NOMO-1 (cell line): ENCODE measurements around the gene BTAF1.
"Not testable (repeated sequence)": the region's sequence is repeated elsewhere in the genome, so short reads cannot be mapped to it uniquely, and the experiment has no call there.

Source experiments
- DNase-seq, 2 experiments: peaks; one replicate each; lab custom pipeline; 2025; ENCODE audit not compliant: unreplicated experiment in 2 of 2; lab: John Stamatoyannopoulos, UW

BTAF1 gene

DNA sequence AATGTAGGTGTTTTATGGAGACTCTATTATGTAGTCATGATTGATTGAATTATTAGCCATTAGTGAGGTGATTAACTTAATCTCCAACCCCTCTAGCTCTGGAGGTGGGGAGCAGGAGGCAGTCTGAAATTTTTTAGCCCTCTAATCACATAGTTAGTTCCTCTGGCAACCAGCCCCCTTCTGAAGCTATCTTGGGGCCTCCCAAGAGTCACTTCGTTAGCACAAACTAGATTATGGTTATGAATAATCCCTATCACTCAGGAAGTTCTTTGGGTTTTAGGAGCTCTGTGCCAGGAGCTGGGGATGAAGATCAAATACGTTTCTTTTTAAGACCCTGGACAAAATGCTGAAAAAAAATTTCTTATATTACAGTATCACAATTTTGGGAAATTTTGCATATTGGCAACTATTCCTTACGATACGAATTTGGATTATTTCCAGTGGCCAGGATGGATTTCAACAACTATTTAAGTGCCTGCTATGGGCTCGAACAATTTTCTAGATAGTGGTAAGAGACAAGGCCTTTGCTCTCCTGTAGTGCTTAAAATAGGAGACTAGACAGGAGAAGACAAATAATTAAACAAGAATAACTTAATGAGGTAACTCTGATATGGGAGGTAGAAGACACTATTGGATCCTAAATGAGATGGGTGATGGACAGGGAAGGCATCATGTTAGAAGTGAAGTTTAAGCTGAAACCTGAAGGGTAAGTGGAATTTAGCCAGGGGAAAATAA is 52.9 kb downstream of the BTAF1 start:
- no peak for DNase-seq

DNA sequence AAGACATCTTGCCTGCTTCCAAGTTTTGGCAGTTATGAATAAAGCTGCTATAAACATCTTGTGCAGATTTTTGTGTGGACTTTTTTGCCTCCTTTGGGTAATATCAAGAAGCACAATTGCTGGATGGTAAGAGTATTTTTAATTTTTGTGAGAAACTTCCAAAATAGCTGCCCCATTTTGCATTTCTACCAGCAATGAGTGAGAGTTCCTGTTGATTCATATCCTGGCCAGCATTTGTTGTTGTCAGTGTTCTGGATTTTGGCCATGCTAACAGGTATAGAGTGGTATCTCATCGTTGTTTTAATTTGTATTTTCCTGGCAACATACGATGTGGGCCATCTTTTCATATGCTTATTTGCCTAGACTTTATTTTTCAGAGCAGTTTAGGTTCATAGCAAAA is 53.9 kb downstream of the BTAF1 start:
- no peak for DNase-seq

DNA sequence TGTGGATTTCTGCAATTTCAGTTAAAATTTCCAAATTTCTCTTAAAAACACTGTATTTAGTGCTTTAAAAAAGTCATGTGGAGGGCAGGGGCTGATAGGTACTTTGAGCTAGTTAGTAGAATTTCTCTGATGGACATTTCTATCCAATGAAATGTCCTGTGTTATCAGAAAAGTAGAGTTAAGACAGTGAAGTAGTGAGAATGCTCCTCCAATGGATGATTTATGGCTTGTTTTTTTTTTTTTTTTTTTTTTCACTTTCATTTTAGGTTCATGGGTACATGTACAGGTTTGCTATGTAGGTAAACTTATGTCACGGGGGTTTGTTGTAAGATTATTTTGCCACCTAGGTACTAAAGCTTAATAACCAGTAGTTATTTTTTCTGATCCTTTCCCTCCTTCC is 55.0 kb downstream of the BTAF1 start:
- DNase-seq: no peak

DNA sequence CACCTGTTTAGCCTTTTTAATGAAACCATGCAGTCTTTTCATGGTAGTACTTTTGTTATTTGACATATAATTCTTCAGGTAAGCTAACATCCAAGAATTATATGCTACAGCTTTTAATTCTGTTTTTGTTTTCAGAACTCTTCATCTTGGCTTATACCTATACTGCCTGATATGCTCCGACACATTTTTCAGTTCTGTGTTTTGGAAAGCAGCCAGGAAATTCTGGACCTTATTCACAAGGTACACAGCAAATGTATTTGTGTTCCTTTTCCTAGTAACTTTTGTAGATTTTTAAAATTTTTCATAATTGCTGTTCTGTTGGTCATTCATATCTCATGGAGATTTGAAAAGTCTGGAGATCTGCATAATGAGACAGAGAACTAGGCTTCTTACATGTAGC is 56.7 kb downstream of the BTAF1 start:
- DNase-seq: no peak

GRCh38 chr10:91983416-91983815 is 59.8 kb downstream of the BTAF1 start:
- no peak for DNase-seq

DNA sequence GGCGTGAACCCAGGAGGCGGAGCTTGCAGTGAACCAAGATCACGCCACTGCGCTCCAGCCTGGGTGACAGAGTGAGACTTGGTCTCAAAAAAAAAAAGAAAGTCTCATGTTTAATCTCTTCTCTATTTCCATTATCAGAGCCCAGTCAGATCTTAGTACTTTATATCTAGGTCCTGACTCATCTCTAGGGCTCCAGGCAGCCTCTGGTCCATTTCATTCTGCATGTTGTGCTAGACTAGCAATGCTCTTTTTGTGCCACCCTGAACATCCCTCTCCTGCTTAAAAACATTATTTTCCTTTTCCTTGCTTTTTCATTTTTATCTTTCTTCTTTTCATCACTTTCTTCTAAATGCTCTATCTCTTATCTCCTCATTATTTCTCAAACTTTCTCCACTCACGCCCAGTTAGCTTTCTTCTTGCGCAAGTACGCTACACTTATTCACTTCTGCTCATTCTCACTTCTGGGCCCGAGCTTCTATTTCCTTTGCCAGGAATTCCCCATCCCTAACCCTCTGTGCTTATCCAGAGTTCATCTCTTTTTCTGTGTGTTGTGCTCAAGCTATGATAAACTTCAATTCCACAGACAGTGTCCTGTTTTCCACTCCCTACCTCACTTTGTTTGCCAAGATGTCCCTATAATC is 63.9 kb downstream of the BTAF1 start:
- DNase-seq: no peak

- DNase-seq: no peak
Observed at GRCh38 chr10:91992031-91992430, 68.5 kb downstream of the BTAF1 start.

- no peak for DNase-seq
Observed at GRCh38 chr10:91996266-91996665, 72.7 kb downstream of the BTAF1 start.

DNA sequence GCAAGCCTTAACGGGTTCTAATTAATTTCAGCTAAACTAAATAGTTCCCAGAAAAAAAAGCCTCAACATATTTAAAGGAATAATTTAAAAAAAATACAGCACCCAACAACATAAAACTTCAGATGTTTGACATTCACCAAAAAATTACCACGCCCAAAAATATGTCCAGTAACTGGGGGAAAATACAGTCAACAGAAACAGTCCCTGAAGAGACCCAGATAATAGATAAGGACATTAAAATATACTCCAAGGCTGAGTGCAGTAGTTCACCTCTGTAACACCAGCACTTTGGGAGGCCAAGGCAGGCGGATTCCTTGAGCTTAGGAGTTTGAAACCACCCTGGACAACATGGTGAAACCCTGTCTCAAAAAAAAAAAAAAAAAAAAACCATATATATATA is 78.0 kb downstream of the BTAF1 start:
- DNase-seq: no peak

DNA sequence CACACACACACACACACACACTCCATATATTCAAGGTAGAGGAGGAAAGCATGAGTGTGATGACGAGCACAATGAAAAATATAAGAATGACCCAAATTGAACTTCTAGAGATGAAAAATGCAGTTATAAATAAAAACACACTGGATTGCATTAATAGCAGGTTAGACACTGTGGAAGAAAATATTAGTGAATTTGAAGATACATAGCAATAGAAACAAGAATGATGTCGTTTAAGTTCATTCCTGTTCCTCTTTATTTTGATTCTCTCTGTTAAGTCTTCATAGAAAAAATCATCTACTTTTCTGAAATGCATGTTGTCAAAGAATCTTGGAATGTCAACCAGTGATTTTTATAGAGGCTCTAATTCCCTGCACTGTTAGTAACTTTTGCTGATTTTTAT is 78.4 kb downstream of the BTAF1 start:
- no peak for DNase-seq

DNA sequence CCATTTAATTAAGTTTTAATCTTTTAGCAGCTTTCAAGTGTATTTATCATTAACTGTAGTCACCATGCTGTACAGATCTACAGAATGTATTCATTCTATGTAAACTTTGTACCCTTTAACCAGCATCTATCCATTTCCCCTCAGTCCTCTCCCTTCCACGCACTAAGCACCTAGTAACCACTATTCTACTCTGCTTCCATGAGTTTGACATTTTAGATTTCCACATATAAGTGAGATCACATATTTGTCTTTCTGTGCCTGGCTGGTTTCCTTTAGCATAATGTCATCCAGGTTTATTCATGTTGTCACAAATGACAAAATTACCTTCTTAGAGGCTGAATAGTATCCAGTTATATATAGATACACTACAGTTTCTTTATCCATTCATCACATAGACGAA is 79.7 kb downstream of the BTAF1 start:
- DNase-seq: no peak

GRCh38 chr10:92005978-92006377 is 82.4 kb downstream of the BTAF1 start:
- no peak for DNase-seq

- no peak for DNase-seq
Observed at GRCh38 chr10:92009445-92009844, 85.9 kb downstream of the BTAF1 start.

DNA sequence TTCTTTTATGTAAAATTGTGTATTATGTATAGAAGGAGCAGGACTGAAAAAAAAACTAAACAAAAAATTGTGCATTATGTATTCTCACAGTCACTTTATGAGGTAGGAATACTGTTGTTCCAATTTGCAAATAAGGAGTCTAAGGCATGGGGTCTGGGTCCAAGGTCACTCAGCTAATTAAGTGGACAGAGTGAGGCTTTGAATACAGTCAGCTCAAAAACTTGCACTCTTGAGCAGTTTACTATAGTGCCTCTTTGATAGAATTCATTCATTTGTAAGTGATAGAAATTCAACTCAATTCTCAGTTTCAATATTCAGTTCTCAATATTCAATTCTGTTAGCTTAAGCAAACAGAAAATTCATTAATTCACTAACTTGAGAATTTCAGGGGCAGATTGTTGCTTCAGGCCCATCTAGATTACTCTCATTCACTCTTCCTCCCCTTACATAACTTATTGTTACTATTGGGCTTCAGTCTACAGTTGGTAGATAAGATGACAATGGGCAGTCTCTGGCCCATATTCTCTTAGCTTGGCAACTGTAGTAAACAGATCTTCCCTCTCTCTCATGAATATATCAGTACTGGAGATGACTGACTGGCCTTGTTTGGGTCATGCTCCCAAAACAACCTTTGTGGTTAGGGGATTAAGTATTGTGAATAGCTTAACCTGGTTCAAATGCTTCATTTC is 86.6 kb downstream of the BTAF1 start:
- no peak for DNase-seq

- no peak for DNase-seq
Observed at GRCh38 chr10:92011560-92012214, 88.1 kb downstream of the BTAF1 start.

DNA sequence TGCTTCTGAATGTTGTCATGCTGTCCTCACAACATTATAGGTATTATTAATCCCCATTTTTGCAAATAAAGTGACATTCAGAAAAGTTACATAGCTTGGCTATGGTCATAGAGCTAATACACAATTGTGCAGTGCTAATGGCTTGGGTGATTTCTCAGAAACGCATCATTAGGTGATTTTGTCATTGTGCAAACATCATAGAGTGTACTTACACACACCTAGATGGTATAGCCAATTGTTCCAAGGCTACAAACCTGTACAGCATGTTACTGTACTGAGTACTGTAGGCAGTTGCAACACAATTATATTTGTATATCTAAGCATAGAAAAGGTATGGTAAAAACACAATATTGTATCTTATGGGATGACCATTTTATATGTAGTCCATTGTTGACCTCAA is 91.0 kb downstream of the BTAF1 start:
- DNase-seq: no peak

DNA sequence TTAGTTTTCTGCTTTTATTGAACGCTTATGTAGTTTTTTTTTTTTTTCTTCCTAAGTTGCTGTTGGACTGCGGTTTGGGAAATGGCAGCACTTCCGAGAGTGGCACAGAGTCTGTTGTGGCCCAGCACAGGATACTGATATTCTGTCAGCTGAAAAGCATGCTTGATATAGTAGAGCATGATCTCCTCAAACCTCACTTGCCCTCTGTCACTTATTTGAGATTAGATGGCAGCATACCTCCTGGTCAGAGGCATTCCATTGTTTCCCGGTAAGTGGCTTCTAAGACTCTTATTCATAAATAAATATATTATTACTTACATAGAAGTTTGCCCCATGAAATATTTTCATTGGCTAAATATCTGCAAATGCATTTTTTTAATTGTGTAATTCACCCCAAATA is 101.1 kb downstream of the BTAF1 start:
- DNase-seq: no peak

- DNase-seq: not testable (repeated sequence)
Observed at GRCh38 chr10:92025340-92025739, 101.8 kb downstream of the BTAF1 start.

- no peak for DNase-seq
Observed at GRCh38 chr10:92027141-92027540, 103.6 kb downstream of the BTAF1 start.

DNA sequence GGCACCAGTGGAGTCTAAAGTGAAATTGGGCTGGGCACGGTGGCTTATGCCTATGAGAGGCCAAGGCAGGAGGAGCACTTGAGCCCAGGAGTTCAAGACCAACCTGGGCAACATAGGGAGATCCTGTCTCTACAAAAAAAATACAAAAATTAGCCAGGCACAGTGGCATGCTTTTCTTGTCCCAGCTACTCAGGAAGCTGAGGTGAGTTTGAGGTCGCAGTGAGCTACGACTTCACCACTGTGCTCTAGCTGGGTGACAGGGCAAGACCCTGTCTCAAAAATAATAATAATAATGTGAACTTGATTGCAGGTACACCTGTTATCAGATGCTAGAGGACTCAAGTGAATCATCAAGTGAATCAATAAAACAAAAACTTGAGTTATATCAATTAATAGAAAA is 108.0 kb downstream of the BTAF1 start:
- DNase-seq: no peak

DNA sequence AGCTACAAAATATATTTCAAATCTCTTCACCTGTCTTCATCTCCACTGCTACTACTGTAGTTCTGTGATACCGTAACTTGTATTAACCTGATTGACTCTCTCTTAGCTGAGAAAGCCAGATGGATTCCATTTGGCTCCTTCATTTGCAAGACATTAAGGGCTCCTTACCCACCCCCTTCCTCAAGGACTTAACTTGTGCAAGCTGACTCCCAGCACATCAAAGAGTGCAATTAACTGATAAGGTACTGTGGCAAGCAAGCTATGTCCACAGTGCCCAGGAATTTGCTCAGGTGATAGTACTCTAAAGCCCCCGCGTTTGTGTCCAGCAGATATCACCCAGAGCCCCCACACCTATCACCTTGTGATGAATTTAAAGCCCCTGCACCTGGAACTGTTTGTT is 109.5 kb downstream of the BTAF1 start:
- not testable (repeated sequence) for DNase-seq

- no peak for DNase-seq
Observed at GRCh38 chr10:92038949-92039348, 115.4 kb downstream of the BTAF1 start.
